HG03196 (cell line): ENCODE measurements around the gene VPS18.

Experiments used
- ATAC-seq: cut with Tn5 transposase; IDR thresholded peaks from one replicate; pipeline ENCODE4 v1.9.1; 2021; ENCODE audit not compliant: unreplicated experiment

VPS18 gene

GRCh38 chr15:40934457-40934856 is 40.2 kb downstream of the VPS18 start:
- no peak for ATAC-seq

GRCh38 chr15:40936234-40936708 is 42.0 kb downstream of the VPS18 start:
- ATAC-seq: no peak

- no peak for ATAC-seq
Measured at GRCh38 chr15:40936709-40937666, 42.7 kb downstream of the VPS18 start.

GRCh38 chr15:40937762-40938535 is 43.7 kb downstream of the VPS18 start:
- ATAC-seq: no peak

GRCh38 chr15:40938536-40938870 is 44.3 kb downstream of the VPS18 start:
- ATAC-seq: no peak

GRCh38 chr15:40940296-40940801 is 46.1 kb downstream of the VPS18 start:
- ATAC-seq: no peak

- no peak for ATAC-seq
Measured at GRCh38 chr15:40941068-40941527, 46.8 kb downstream of the VPS18 start.

- peak; percentile 62 for ATAC-seq
Measured at GRCh38 chr15:40941528-40942336, 47.5 kb downstream of the VPS18 start.

- no peak for ATAC-seq
Measured at GRCh38 chr15:40942337-40942854, 48.1 kb downstream of the VPS18 start.

- ATAC-seq: no peak
Measured at GRCh38 chr15:40942878-40943277, 48.6 kb downstream of the VPS18 start.

- ATAC-seq: no peak
Measured at GRCh38 chr15:40943764-40944365, 49.6 kb downstream of the VPS18 start.

GRCh38 chr15:40944510-40945296 is 50.5 kb downstream of the VPS18 start:
- no peak for ATAC-seq

- ATAC-seq: no peak
Measured at GRCh38 chr15:40948706-40949473, 54.6 kb downstream of the VPS18 start.

GRCh38 chr15:40949756-40950207 is 55.5 kb downstream of the VPS18 start:
- no peak for ATAC-seq

GRCh38 chr15:40951764-40952163 is 57.5 kb downstream of the VPS18 start:
- no peak for ATAC-seq

- no peak for ATAC-seq
Measured at GRCh38 chr15:40952301-40952900, 58.2 kb downstream of the VPS18 start.

GRCh38 chr15:40952901-40953712 is 58.9 kb downstream of the VPS18 start, which contains the start of gene CHAC1:
Gene CHAC1, plus strand, starts transcription at chr15:40953471. Its CDS starts 113 bp downstream, at chr15:40953584.
- ATAC-seq: peak; percentile 80
